ENCODE data around the gene SDC1.

DNA sequence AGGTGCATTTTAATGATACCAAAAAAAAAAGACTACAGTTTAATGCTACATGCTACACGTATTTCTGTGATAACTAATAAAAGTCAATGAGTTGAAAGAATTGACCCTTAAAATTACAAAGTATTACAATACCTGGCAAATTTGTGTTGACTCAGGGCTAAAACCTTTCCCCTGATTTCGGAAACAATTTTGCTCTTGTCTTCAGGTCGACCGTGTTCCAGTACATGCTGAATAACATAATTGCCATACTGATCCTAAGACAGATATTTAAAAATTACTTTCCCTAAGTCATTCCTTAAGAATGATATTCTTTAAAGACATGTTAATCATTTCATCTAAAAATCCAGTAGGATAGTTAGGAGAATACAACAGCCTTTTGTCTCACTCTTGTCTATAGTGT, 29.8 kb upstream of the SDC1 start:
- no peak for TF ChIP-seq REST (IDR thresholded peaks at IDR 0.05; ENCODE audit: low read depth)
- TF ChIP-seq NFIC (IDR thresholded peaks at IDR 0.05) = no peak
- no peak for TF ChIP-seq EP300 (IDR thresholded peaks at IDR 0.05; ENCODE audit: borderline replicate concordance)
- TF ChIP-seq, protein P1, sequence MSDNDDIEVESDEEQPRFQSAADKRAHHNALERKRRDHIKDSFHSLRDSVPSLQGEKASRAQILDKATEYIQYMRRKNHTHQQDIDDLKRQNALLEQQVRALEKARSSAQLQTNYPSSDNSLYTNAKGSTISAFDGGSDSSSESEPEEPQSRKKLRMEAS (IDR thresholded peaks at IDR 0.05) = no peak
- TF ChIP-seq TCF12 (IDR thresholded peaks at IDR 0.05; ENCODE audit: low read depth) = no peak
- no peak for TF ChIP-seq YY1 (IDR thresholded peaks at IDR 0.05; ENCODE audit: low read depth)
- TF ChIP-seq TAF1 (IDR thresholded peaks at IDR 0.05; ENCODE audit: low read depth) = no peak
- TF ChIP-seq TEAD4 (IDR thresholded peaks at IDR 0.05) = no peak
- TF ChIP-seq CREB1 (IDR thresholded peaks at IDR 0.05; ENCODE audit: low read depth) = no peak
- no peak for TF ChIP-seq EGR1 (IDR thresholded peaks at IDR 0.05)
- no peak for TF ChIP-seq RAD21 (IDR thresholded peaks at IDR 0.05; ENCODE audit: low read depth)
